ENCODE results near the gene C1orf53. TPM values are rescaled to one million over a fixed set of nuclear protein-coding genes. Genes with fewer than 3 reads are reported as not detected.

C1orf53 gene
- total and polyA plus RNA-seq, 2 of the 8 experiments (the other 6 are each of a cell fraction or from before 2014, with no cell fraction given) = 0.56 to 1.3 TPM

GRCh38 chr1:197865809-197866208 lies 36.6 kb upstream of the C1orf53 start:
- Histone ChIP-seq H3K4ac (replicated peaks; ENCODE audit: insufficient read length, low read depth, low read length) (no peak overlapping the region), H2BK15ac (ENCODE audit: low read length) (no peak overlapping the region), H3K9me3 (ENCODE audit: insufficient read depth in 2 of 2, low read depth in 1 of 2, low read length in 1 of 2) (no peaks in the 10 kb centered on the region), H3K36me3 (ENCODE audit: control insufficient read depth in 2 of 4, insufficient read depth in 4 of 4, low read length in 3 of 4) (no peaks in the 10 kb centered on the region; a peak in 1 of 8 replicates), H3K27ac (ENCODE audit: low read depth, low read length) (no peak overlapping the region), H3K23ac (ENCODE audit: insufficient read length) (no peak overlapping the region), H3K18ac (ENCODE audit: extremely low read depth, low read length) (no peak overlapping the region), H3K23me2 (ENCODE audit: low read depth, low read length) (no peaks in the 10 kb centered on the region), H2AK5ac (ENCODE audit: low read depth, low read length) (no peak overlapping the region), H3K79me2 (ENCODE audit: control insufficient read depth in 1 of 2, insufficient read depth in 2 of 2, low read length in 2 of 2) (no peaks in the 10 kb centered on the region), H3K79me1 (ENCODE audit: low read depth, low read length) (no peaks in the 10 kb centered on the region), H3K9ac (replicated peaks in 1 of 4; ENCODE audit: extremely low read depth in 1 of 4, low read depth in 3 of 4, low read length in 3 of 4) (no peak overlapping the region), H2BK12ac (ENCODE audit: low read depth, low read length) (no peak overlapping the region), H3K4me1 (replicated peaks in 1 of 4; ENCODE audit: control insufficient read depth in 3 of 4, insufficient read depth in 4 of 4, low read length in 3 of 4) (no peaks in the 10 kb centered on the region; a peak in 1 of 7 replicates), H3K4me3 (ENCODE audit: extremely low read depth in 1 of 4, insufficient read depth in 2 of 4, low read depth in 3 of 4, low read length in 4 of 4) (no peak overlapping the region), H2BK20ac (ENCODE audit: low read length) (no peak overlapping the region), H4K91ac (replicated peaks; ENCODE audit: insufficient read length, low read length) (no peak overlapping the region), H2AFZ (ENCODE audit: low read length) (no peak overlapping the region), H2BK5ac (ENCODE audit: low read depth, low read length) (no peak overlapping the region), H4K8ac (ENCODE audit: extremely low read depth, insufficient read depth, low read length) (no peak overlapping the region), H3K4me2 (ENCODE audit: insufficient read depth in 1 of 2, low read depth in 2 of 2, low read length in 2 of 2) (no peak overlapping the region), H3K56ac (replicated peaks; ENCODE audit: insufficient read length, low read depth, low read length) (no peak overlapping the region), H4K5ac (ENCODE audit: insufficient read length, low read depth, low read length) (no peak overlapping the region), H3K14ac (ENCODE audit: insufficient read length) (no peak overlapping the region), H4K20me1 (replicated peaks in 1 of 2; ENCODE audit: control insufficient read depth in 1 of 2, insufficient read depth in 2 of 2, low read length in 2 of 2) (no peaks in the 10 kb centered on the region), H3K27me3 (replicated peaks in 1 of 4; ENCODE audit: control insufficient read depth in 3 of 4, extremely low read depth in 1 of 4, insufficient read depth in 3 of 4, low read length in 3 of 4) (no peaks in the 10 kb centered on the region), H2BK120ac (replicated peaks; ENCODE audit: low read depth, low read length) (no peak overlapping the region)
- WGBS, 2 experiments (ENCODE audit: extremely low coverage in 1 of 2, insufficient coverage in 1 of 2, insufficient read length in 1 of 2, insufficient replicate concordance in 2 of 2, low coverage in 1 of 2, low lambda C conversion rate in 2 of 2, missing lambda C conversion rate in 1 of 2) = 94% methylated on average over 2 of the region's 2 CpGs; no CpG with 5 or more reads in 1 of the 2 experiments
- ChIA-PET CTCF (ENCODE audit: partially characterized antibody) (interaction anchor here (0.6 to 2.6 kb wide), 3 partner anchors 110 to 172 kb away, joined by 3 to 9 read pairs (median 4); no protein-coding TSS in a partner anchor), POLR2A (ENCODE audit: partially characterized antibody) (no interaction called here)
- FAIRE-seq (no peak), DNase-seq (ENCODE audit: low read depth in 1 of 2, low spot score in 2 of 2) (no peak)
- no peak for TF ChIP-seq EP300 (IDR thresholded peaks at IDR 0.05; ENCODE audit: borderline replicate concordance in 1 of 2, low read depth in 2 of 2, low read length in 2 of 2)
- TF ChIP-seq HDAC6 (IDR thresholded peaks at IDR 0.05; ENCODE audit: low read depth, low read length) = no peak
- no peak for TF ChIP-seq CBX5 (IDR thresholded peaks at IDR 0.05; ENCODE audit: low read depth, low read length)
- no peak for TF ChIP-seq TAF1 (IDR thresholded peaks at IDR 0.05; ENCODE audit: low read depth, low read length)
- TF ChIP-seq ASH2L (IDR thresholded peaks at IDR 0.05; ENCODE audit: low read length) = no peak
- TF ChIP-seq, protein P1, sequence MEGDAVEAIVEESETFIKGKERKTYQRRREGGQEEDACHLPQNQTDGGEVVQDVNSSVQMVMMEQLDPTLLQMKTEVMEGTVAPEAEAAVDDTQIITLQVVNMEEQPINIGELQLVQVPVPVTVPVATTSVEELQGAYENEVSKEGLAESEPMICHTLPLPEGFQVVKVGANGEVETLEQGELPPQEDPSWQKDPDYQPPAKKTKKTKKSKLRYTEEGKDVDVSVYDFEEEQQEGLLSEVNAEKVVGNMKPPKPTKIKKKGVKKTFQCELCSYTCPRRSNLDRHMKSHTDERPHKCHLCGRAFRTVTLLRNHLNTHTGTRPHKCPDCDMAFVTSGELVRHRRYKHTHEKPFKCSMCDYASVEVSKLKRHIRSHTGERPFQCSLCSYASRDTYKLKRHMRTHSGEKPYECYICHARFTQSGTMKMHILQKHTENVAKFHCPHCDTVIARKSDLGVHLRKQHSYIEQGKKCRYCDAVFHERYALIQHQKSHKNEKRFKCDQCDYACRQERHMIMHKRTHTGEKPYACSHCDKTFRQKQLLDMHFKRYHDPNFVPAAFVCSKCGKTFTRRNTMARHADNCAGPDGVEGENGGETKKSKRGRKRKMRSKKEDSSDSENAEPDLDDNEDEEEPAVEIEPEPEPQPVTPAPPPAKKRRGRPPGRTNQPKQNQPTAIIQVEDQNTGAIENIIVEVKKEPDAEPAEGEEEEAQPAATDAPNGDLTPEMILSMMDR (IDR thresholded peaks at IDR 0.05; ENCODE audit: control extremely low read depth in 1 of 3, insufficient read depth in 1 of 3, low read depth in 1 of 3, low read length in 3 of 3) = no peak
- no peak for TF ChIP-seq GABPA (IDR thresholded peaks at IDR 0.05; ENCODE audit: borderline replicate concordance, insufficient read depth, low read length)
- TF ChIP-seq CHD2 (IDR thresholded peaks at IDR 0.05; ENCODE audit: low read length) = no peak
- no peak for TF ChIP-seq SUZ12 (IDR thresholded peaks at IDR 0.05; ENCODE audit: low read length)
- TF ChIP-seq SP4 (IDR thresholded peaks at IDR 0.05; ENCODE audit: low read length) = no peak
- no peak for TF ChIP-seq CTBP2 (IDR thresholded peaks at IDR 0.05; ENCODE audit: borderline replicate concordance, insufficient read depth, insufficient read length, low read length)
- no peak for TF ChIP-seq MAFK (IDR thresholded peaks at IDR 0.05; ENCODE audit: low read depth, low read length)
